ENCODE measurements around the gene SEC16B.

- TF ChIP-seq NFIC (IDR thresholded peaks at IDR 0.05), result no peak
- TF ChIP-seq TCF12 (IDR thresholded peaks at IDR 0.05; ENCODE audit: low read depth), result no peak
- no peak for TF ChIP-seq CEBPB (IDR thresholded peaks at IDR 0.05)
- TF ChIP-seq TAF1 (IDR thresholded peaks at IDR 0.05; ENCODE audit: low read depth), result no peak
- TF ChIP-seq YY1 (IDR thresholded peaks at IDR 0.05; ENCODE audit: low read depth), result no peak
- no peak for TF ChIP-seq CREB1 (IDR thresholded peaks at IDR 0.05; ENCODE audit: low read depth)
Observed at GRCh38 chr1:177977141-177977540, 7.3 kb upstream of the SEC16B start.

Measured in Ishikawa (cell line).